BJ (cell line): Measurements from ENCODE around the gene ZC3H12A. TPM values are rescaled to one million over a fixed set of nuclear protein-coding genes. Genes with fewer than 3 reads are reported as not detected.
A peak's percentile ranks its signal among the peaks of the same experiment; 100 is the strongest.
"Not testable (repeated sequence)": the region's sequence is repeated elsewhere in the genome, so short reads cannot be mapped to it uniquely, and the experiment has no call there.

Experiments
- CTCF ChIA-PET: fragments of 350-600 bp; formaldehyde crosslinking; extraction: SDS; loops from one replicate; lab custom pipeline; 2021; ENCODE audit warnings: antibody characterized with exemption, inconsistent platforms; lab: Yijun Ruan, JAX
- POLR2A ChIA-PET: fragments of 300-600 bp; sonication (Branson Sonifier 250); formaldehyde crosslinking; extraction: SDS; loops from one replicate; lab custom pipeline; 2021; ENCODE audit warnings: antibody characterized with exemption; lab: Charles Lee
- DNase-seq: peaks from one replicate; pipeline ENCODE4 v3.0.0-alpha.2; 2011; ENCODE audit warnings: low read depth
- H3K27me3 ChIP-seq: 2 replicates; pipeline ENCODE4 v1.6.0; 2011; ENCODE audit warnings: low read length; ENCODE audit not compliant: control insufficient read depth, insufficient read depth
- H3K36me3 ChIP-seq: 2 replicates; pipeline ENCODE4 v1.5.1; 2011; ENCODE audit warnings: low read length; ENCODE audit not compliant: control insufficient read depth, insufficient read depth
- H3K4me3 ChIP-seq: 2 replicates; pipeline ENCODE4 v1.5.1; 2011; ENCODE audit warnings: low read depth, mild to moderate bottlenecking, control low read depth, low read length
- CTCF ChIP-seq: IDR thresholded peaks from 2 replicates; pipeline ENCODE4 v1.5.1; 2011; ENCODE audit warnings: low read depth, mild to moderate bottlenecking, control low read depth, inconsistent platforms, low read length, moderate library complexity; ENCODE audit not compliant: insufficient read depth
- polyA plus RNA-seq: library from polyadenylated mRNA; depleted of rRNA; stranded (reverse); fragments of >200 nt; gene quantifications from 2 replicates; pipeline ENCODE4 v1.2.3, GENCODE V29; 2011

Gene ZC3H12A
- polyA plus RNA-seq, 1 experiment: 8.9 TPM

- CTCF ChIA-PET: interaction anchor here (0.7 to 4.8 kb wide), 21 partner anchors 9 to 177 kb away, joined by 3 to 35 read pairs (median 5); partner anchors contain the start of genes CDCA8 and DNALI1
- POLR2A ChIA-PET: interaction anchor here (1.2 kb wide), 1 partner anchor 40 kb away, joined by 5 read pairs; no protein-coding TSS in a partner anchor
- H3K36me3 ChIP-seq: 0 out of 2 replicates have a peak, but pooled peaks cover 1% of the 10 kb centered on the region
- peak overlapping the region; percentile 82 for H3K4me3 ChIP-seq
- H3K27me3 ChIP-seq: no peaks in the 10 kb centered on the region
- TF ChIP-seq CTCF: no peak
- DNase-seq: no peak
Observed at GRCh38 chr1:37515185-37516034, 41.0 kb downstream of the ZC3H12A start.

- ChIA-PET CTCF (no interaction called here), POLR2A (no interaction called here)
- DNase-seq: no peak
- TF ChIP-seq CTCF: no peak
- Histone ChIP-seq H3K27me3 (no peaks in the 10 kb centered on the region), H3K36me3 (0 out of 2 replicates have a peak, but pooled peaks cover 1% of the 10 kb centered on the region), H3K4me3 (no peak overlapping the region)
Observed at GRCh38 chr1:37517569-37517968, 43.2 kb downstream of the ZC3H12A start.

- H3K27me3 ChIP-seq, DNase-seq, H3K4me3 ChIP-seq, CTCF ChIA-PET, H3K36me3 ChIP-seq, POLR2A ChIA-PET: not testable (repeated sequence)
Observed at GRCh38 chr1:37518241-37518640, 43.9 kb downstream of the ZC3H12A start.

GRCh38 chr1:37518929-37519328, 44.5 kb downstream of the ZC3H12A start:
- H3K36me3 ChIP-seq, H3K4me3 ChIP-seq, POLR2A ChIA-PET, DNase-seq, H3K27me3 ChIP-seq: not testable (repeated sequence)
- CTCF ChIA-PET: interaction anchor here (0.7 kb wide), 1 partner anchor 19 kb away, joined by 3 read pairs; no protein-coding TSS in a partner anchor

GRCh38 chr1:37519613-37520012, 45.2 kb downstream of the ZC3H12A start:
- ChIA-PET POLR2A (no interaction called here), CTCF (no interaction called here)
- TF ChIP-seq CTCF: no peak
- Histone ChIP-seq H3K27me3 (no peaks in the 10 kb centered on the region), H3K4me3 (no peak overlapping the region), H3K36me3 (no peaks in the 10 kb centered on the region)
- DNase-seq: no peak

- DNase-seq, H3K4me3 ChIP-seq, CTCF ChIA-PET, H3K36me3 ChIP-seq, H3K27me3 ChIP-seq, POLR2A ChIA-PET: not testable (repeated sequence)
Observed at GRCh38 chr1:37529888-37530287, 55.5 kb downstream of the ZC3H12A start.

- POLR2A ChIA-PET, DNase-seq: not testable (repeated sequence)
- CTCF ChIA-PET: interaction anchor here (0.5 to 3.8 kb wide), 3 partner anchors 12 to 327 kb away, joined by 3 to 21 read pairs (median 4); partner anchors contain the start of gene MEAF6
Observed at GRCh38 chr1:37532418-37533156, 58.2 kb downstream of the ZC3H12A start.

More at GRCh38 chr1:37532418-37533156, 58.2 kb downstream of the ZC3H12A start:
- not testable (repeated sequence) for H3K27me3 ChIP-seq, H3K36me3 ChIP-seq, H3K4me3 ChIP-seq
